Motor neuron (in vitro differentiated cells): ENCODE data around the gene CHI3L1. TPM values are rescaled to one million over a fixed set of nuclear protein-coding genes. Genes with fewer than 3 reads are reported as not detected.

Experiments
- total RNA-seq, 8 experiments: library from RNA; unstranded; fragments of 300-600 nt; gene quantifications; 2 replicates each; pipeline versions ENCODE4 v1.2.3 to v1.2.4, GENCODE V29; 2022

The CHI3L1 gene
- total RNA-seq, 8 experiments from 2014 or later, result 0.32 to 16.6 (median 1.4) TPM; not detected in 3

Other genes with a start within 250 kb of the CHI3L1 start
- 10 to 100 TPM; 59.0 to 91.2 (median 67.8) TPM for gene ADIPOR1, start 228.4 kb downstream of the CHI3L1 start, total RNA-seq
- gene CYB5R1, start 219.4 kb downstream of the CHI3L1 start, total RNA-seq, result 10 to 100 TPM; 33.6 to 90.0 (median 39.5) TPM
- gene TMEM183A, start 179.3 kb downstream of the CHI3L1 start, total RNA-seq, result 100 to 1,000 TPM in 1 of 8 experiments, 10 to 100 TPM in 7; 33.6 to 124 (median 62.1) TPM
- gene PPFIA4, start 160.2 kb downstream of the CHI3L1 start, total RNA-seq, result 10 to 100 TPM in 4 of 8 experiments, 1 to 10 TPM in 4; 1.5 to 34.3 (median 10.7) TPM
- gene MYOG, start 100.7 kb downstream of the CHI3L1 start, total RNA-seq, result under 1 TPM in 6 of 8 experiments, not detected in 2; 0.14 to 0.71 (median 0.22) TPM
- 10 to 100 TPM in 2 of 8 experiments, 1 to 10 TPM in 6; 3.2 to 15.5 (median 3.9) TPM for gene ADORA1, start 59.0 kb downstream of the CHI3L1 start, total RNA-seq
- gene MYBPH, start 10.9 kb downstream of the CHI3L1 start, total RNA-seq, result under 1 TPM in 5 of 8 experiments, not detected in 3; 0.09 to 0.24 (median 0.15) TPM
- 1 to 10 TPM in 1 of 8 experiments, under 1 TPM in 7; 0.07 to 2.4 (median 0.24) TPM for gene CHIT1, start 43.0 kb upstream of the CHI3L1 start, total RNA-seq
- 10 to 100 TPM; 23.7 to 60.1 (median 29.4) TPM for gene BTG2, start 118.8 kb upstream of the CHI3L1 start, total RNA-seq
- 10 to 100 TPM in 2 of 8 experiments, 1 to 10 TPM in 1, under 1 TPM in 5; 0.05 to 57.9 (median 0.66) TPM for gene FMOD, start 164.4 kb upstream of the CHI3L1 start, total RNA-seq